ENCODE data around the gene BLCAP.

DNA sequence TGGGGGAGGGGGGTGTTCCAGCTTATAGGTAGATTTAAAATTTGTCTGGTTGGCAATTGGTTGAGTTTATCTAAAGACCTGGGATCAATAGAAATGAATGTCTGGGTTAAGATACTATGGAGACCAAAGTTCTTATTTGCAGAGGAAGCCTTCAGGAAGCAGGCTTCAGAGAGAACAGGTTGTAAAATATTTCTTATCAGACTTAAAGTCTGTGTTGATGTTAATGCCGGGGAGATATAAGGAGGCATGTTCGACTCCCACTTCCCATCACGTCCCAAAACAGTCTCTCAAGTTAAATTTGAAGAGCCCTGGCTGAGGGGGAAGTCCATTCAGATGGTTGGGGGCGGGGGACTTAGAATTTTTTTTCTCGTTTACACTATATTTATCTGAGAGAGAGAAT is 12.3 kb upstream of the BLCAP start:
- TF ChIP-seq, protein P1, sequence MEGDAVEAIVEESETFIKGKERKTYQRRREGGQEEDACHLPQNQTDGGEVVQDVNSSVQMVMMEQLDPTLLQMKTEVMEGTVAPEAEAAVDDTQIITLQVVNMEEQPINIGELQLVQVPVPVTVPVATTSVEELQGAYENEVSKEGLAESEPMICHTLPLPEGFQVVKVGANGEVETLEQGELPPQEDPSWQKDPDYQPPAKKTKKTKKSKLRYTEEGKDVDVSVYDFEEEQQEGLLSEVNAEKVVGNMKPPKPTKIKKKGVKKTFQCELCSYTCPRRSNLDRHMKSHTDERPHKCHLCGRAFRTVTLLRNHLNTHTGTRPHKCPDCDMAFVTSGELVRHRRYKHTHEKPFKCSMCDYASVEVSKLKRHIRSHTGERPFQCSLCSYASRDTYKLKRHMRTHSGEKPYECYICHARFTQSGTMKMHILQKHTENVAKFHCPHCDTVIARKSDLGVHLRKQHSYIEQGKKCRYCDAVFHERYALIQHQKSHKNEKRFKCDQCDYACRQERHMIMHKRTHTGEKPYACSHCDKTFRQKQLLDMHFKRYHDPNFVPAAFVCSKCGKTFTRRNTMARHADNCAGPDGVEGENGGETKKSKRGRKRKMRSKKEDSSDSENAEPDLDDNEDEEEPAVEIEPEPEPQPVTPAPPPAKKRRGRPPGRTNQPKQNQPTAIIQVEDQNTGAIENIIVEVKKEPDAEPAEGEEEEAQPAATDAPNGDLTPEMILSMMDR (IDR thresholded peaks at IDR 0.05): no peak
- TF ChIP-seq POLR2A (IDR thresholded peaks at IDR 0.05): no peak

Data from lower leg skin (tissue), 3 donors.